ENCODE results near the gene RNASE7.

RNASE7 gene

GRCh38 chr14:21091821-21092272, 49.7 kb downstream of the RNASE7 start:
- DNase-seq (ENCODE audit: extremely low spot score): no peak
- CTCF ChIA-PET: interaction anchor here (0.7 to 7.8 kb wide), 33 partner anchors 12 to 435 kb away, joined by 3 to 228 read pairs (median 7); partner anchors contain the start of genes ARHGEF40, EDDM3A, RNASE8 and TMEM253
- no peak for TF ChIP-seq CTCF (IDR thresholded peaks at IDR 0.05; ENCODE audit: control extremely low read depth, extremely low read depth, low read depth, missing control alignments)
- POLR2A ChIA-PET: interaction anchor here (0.6 kb wide), 1 partner anchor 12 kb away, joined by 3 read pairs; no protein-coding TSS in a partner anchor

GRCh38 chr14:21092273-21093011, 50.3 kb downstream of the RNASE7 start:
- POLR2A ChIA-PET: interaction anchor here (0.6 kb wide), 1 partner anchor 12 kb away, joined by 3 read pairs; no protein-coding TSS in a partner anchor
- DNase-seq (ENCODE audit: extremely low spot score): peak; percentile 92
- CTCF ChIA-PET: interaction anchor here (0.7 to 7.8 kb wide), 34 partner anchors 12 to 435 kb away, joined by 3 to 228 read pairs (median 6); partner anchors contain the start of genes ARHGEF40, EDDM3A, RNASE8 and TMEM253
- TF ChIP-seq CTCF (IDR thresholded peaks at IDR 0.05; ENCODE audit: control extremely low read depth, extremely low read depth, low read depth, missing control alignments): peak; percentile 100

- ChIA-PET CTCF (interaction anchor here (0.8 to 7.8 kb wide), 31 partner anchors 13 to 434 kb away, joined by 3 to 228 read pairs (median 8); partner anchors contain the start of genes ARHGEF40, EDDM3A, RNASE8 and TMEM253), POLR2A (no interaction called here)
- DNase-seq (ENCODE audit: extremely low spot score): no peak
- TF ChIP-seq CTCF (IDR thresholded peaks at IDR 0.05; ENCODE audit: control extremely low read depth, extremely low read depth, low read depth, missing control alignments): no peak
Measured at GRCh38 chr14:21093018-21093417, 50.9 kb downstream of the RNASE7 start.
